Upper lobe of left lung (tissue), 4 donors: ENCODE measurements around the gene VAC14.

Source experiments
- CTCF ChIP-seq, 6 experiments: fragments of 450-650 bp in 4 of 6; fragments of 200-600 bp in 2 of 6; sonication (generic) in 2 of 6; IDR thresholded peaks; one replicate each; pipeline ENCODE4 v1.5.1; 2016 to 2019; ENCODE audit warnings: antibody characterized with exemption in 6 of 6
- POLR2AphosphoS5 ChIP-seq, 2 donors: sonication (generic); formaldehyde crosslinking; IDR thresholded peaks; one replicate each; pipeline ENCODE4 v1.5.1; 2017; ENCODE audit warnings: antibody characterized with exemption in 2 of 2

- TF ChIP-seq POLR2AphosphoS5 (IDR thresholded peaks at IDR 0.05) (peak in 1 of 2 donors; percentile 42), CTCF (IDR thresholded peaks at IDR 0.05) (no peak)
These were observed 22.1 kb downstream of the VAC14 start for GRCh38 chr16:70778901-70779309.
